Activated CD4-positive, alpha-beta T cell treated with anti-CD3 and anti-CD28 coated beads for 36 hours (primary cell): ENCODE results near the gene ZNF766. TPM values are rescaled to one million over a fixed set of nuclear protein-coding genes. Genes with fewer than 3 reads are reported as not detected.
"Not testable (repeated sequence)": the region's sequence is repeated elsewhere in the genome, so short reads cannot be mapped to it uniquely, and the experiment has no call there.

Experiments
- ATAC-seq: fragments of 200-7000 bp; cut with Tn5 transposase; one replicate; pipeline ENCODE4 v1.10.0; 2021; ENCODE audit warnings: mild to moderate bottlenecking, moderate library complexity
- CTCF ChIA-PET: fragments of 350-600 bp; sonication (Branson Sonifier 250); formaldehyde crosslinking; loops from one replicate; lab custom pipeline; 2021; ENCODE audit warnings: antibody characterized with exemption; lab: Charles Lee
- POLR2A ChIA-PET: fragments of 350-600 bp; sonication (Branson Sonifier 250); formaldehyde crosslinking; loops from one replicate; lab custom pipeline; 2021; ENCODE audit warnings: antibody characterized with exemption, inconsistent platforms; lab: Charles Lee
- DNase-seq: peaks from one replicate; pipeline ENCODE4 v3.0.0-alpha.2; 2020
- H3K27ac Mint-ChIP-seq: one replicate; pipeline ENCODE4 v1.8.0; 2021; ENCODE audit warnings: mixed read lengths
- H3K27me3 Mint-ChIP-seq: one replicate; pipeline ENCODE4 v1.8.0; 2021; ENCODE audit warnings: mixed read lengths
- H3K36me3 Mint-ChIP-seq: one replicate; pipeline ENCODE4 v1.8.0; 2021; ENCODE audit warnings: low read depth, mixed read lengths
- H3K4me1 Mint-ChIP-seq: one replicate; pipeline ENCODE4 v1.8.0; 2021; ENCODE audit warnings: mixed read lengths
- H3K4me3 Mint-ChIP-seq: one replicate; pipeline ENCODE4 v1.8.0; 2021; ENCODE audit warnings: mild to moderate bottlenecking, moderate library complexity, mixed read lengths
- H3K9me3 Mint-ChIP-seq: one replicate; pipeline ENCODE4 v1.8.0; 2021; ENCODE audit warnings: low read depth, mixed read lengths
- intact Hi-C, 2 experiments: fragments of 100-400 bp; cut with DNase I in 1 of 2; cut with micrococcal nuclease in 1 of 2; formaldehyde crosslinking; loops; one replicate each; pipeline versions ENCODE4 v1.14.2 to v1.15.1; 2022 to 2024; cut with DNase I, micrococcal nuclease
- total RNA-seq, 2 experiments: library from RNA; stranded (reverse); gene quantifications; one replicate each; pipeline ENCODE4 v1.2.3, GENCODE V29; 2021

ZNF766 gene
- total RNA-seq, 2 experiments from 2014 or later = 28.6 to 34.2 TPM

DNA sequence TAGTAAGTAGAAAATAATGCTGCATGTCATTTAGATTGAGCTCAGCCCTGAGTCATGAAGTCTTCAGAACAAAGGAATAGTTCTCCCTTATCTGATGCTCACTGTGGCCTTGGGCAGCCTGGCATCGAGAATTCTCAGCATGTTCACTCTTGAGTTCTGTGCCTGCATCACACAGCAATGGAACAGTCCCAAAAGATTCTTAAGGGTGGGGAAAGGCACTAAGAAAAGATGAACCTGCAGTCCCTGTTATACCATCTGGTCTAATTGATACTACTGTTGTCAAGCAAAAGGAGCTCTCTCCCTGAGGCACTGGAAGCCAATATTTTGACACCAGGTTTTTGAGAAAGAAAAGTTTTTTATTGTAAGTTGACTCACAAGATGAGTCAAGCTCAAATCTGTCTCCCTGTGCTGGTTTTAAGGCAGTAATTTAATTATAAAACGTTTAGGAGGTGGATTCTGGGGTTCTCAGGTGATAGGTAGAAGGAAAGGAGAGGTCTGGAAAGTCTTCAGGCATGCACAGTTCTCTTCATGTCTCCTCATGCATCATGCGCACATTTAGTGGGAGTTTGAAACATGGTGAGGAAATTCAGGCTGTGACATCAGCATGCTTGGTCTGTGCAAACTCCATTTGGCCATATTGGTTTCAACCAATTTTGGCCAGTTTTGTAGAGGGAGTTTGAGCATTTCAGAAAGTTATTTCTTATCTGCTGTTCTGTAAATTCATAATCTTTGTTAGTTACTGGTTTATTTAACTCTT is 38.1 kb upstream of the ZNF766 start:
- H3K27ac Mint-ChIP-seq = peak overlapping the region; percentile 26
- intact Hi-C loops = loop anchor here in 1 of 2 experiments (10.0 kb wide), 1 partner anchor 457 kb away; no protein-coding TSS in a partner anchor
- no peaks in the 10 kb centered on the region for H3K27me3 Mint-ChIP-seq
- DNase-seq (no peak), ATAC-seq (no peak)
- H3K9me3 Mint-ChIP-seq = no peaks in the 10 kb centered on the region
- ChIA-PET CTCF (interaction anchor here (0.6 kb wide), 1 partner anchor 148 kb away, joined by 3 read pairs; no protein-coding TSS in a partner anchor), POLR2A (interaction anchor here (0.6 kb wide), 1 partner anchor 18 kb away, joined by 3 read pairs; no protein-coding TSS in a partner anchor)
- peaks cover 20% of the 10 kb centered on the region for H3K4me1 Mint-ChIP-seq
- no peak overlapping the region for H3K4me3 Mint-ChIP-seq
- peaks cover 26% of the 10 kb centered on the region for H3K36me3 Mint-ChIP-seq

GRCh38 chr19:52234406-52234805 is 35.0 kb upstream of the ZNF766 start:
- Mint-ChIP-seq H3K4me1 (peaks cover 9% of the 10 kb centered on the region), H3K27me3 (no peaks in the 10 kb centered on the region), H3K4me3 (no peak overlapping the region), H3K27ac (no peak overlapping the region), H3K9me3 (no peaks in the 10 kb centered on the region), H3K36me3 (peaks cover 3% of the 10 kb centered on the region)
- ATAC-seq = no peak
- no peak for DNase-seq
- intact Hi-C loops = loop anchor here in 1 of 2 experiments (10.0 kb wide), 1 partner anchor 460 kb away; no protein-coding TSS in a partner anchor
- CTCF ChIA-PET = interaction anchor here (1.4 kb wide), 1 partner anchor 15 kb away, joined by 3 read pairs; no protein-coding TSS in a partner anchor
- POLR2A ChIA-PET = no interaction called here

GRCh38 chr19:52237197-52237596 is 32.2 kb upstream of the ZNF766 start:
- no peak for DNase-seq
- no peaks in the 10 kb centered on the region for H3K4me1 Mint-ChIP-seq
- H3K9me3 Mint-ChIP-seq = no peaks in the 10 kb centered on the region
- H3K27me3 Mint-ChIP-seq = no peaks in the 10 kb centered on the region
- CTCF ChIA-PET = interaction anchor here (0.6 to 1.6 kb wide), 13 partner anchors 9 to 490 kb away, joined by 3 to 13 read pairs (median 4); partner anchors contain the start of gene ZNF616
- POLR2A ChIA-PET = no interaction called here
- H3K27ac Mint-ChIP-seq = no peak overlapping the region
- no peak for ATAC-seq
- no peak overlapping the region for H3K4me3 Mint-ChIP-seq
- intact Hi-C loops = loop anchor here (1.0 to 10.0 kb wide), 4 partner anchors 66 to 462 kb away; partner anchors contain the start of genes ZNF616 (in 2 of the 2), ZNF836 (in 1 of the 2) and ZNF841 (in 1 of the 2)
- H3K36me3 Mint-ChIP-seq = no peaks in the 10 kb centered on the region

- ChIA-PET CTCF (interaction anchor here (0.6 to 1.5 kb wide), 11 partner anchors 9 to 162 kb away, joined by 3 to 13 read pairs (median 5); partner anchors contain the start of gene ZNF616), POLR2A (no interaction called here)
- Mint-ChIP-seq H3K9me3 (no peaks in the 10 kb centered on the region), H3K27ac (no peak overlapping the region), H3K4me1 (no peaks in the 10 kb centered on the region), H3K27me3 (no peaks in the 10 kb centered on the region), H3K36me3 (no peaks in the 10 kb centered on the region), H3K4me3 (no peak overlapping the region)
- ATAC-seq (peak; percentile 65), DNase-seq (peak; percentile 73)
- intact Hi-C loops = loop anchor here (1.0 to 10.0 kb wide), 4 partner anchors 67 to 463 kb away; partner anchors contain the start of genes ZNF616 (in 2 of the 2), ZNF836 (in 1 of the 2) and ZNF841 (in 1 of the 2)
Observed at GRCh38 chr19:52237771-52238400, 31.5 kb upstream of the ZNF766 start.

DNA sequence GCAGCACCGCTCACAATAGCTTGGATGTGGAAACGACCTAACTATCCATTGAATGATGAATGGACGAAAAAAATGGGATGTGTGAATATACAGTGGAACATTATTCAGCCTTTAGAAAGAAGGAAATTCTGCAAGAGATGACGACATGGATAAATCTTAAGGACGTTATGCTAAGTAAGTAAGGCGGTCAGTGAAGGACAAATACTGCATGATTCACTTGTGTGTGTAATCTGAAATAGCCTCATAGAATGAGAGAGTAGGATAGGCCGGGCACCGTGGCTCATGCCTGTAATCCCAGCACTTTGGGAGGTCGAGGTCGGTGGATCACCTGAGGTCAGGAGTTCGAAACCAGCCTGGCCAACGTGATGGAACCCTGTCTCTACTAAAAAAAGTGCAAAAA is 25.4 kb upstream of the ZNF766 start:
- H3K27me3 Mint-ChIP-seq = no peaks in the 10 kb centered on the region
- no peaks in the 10 kb centered on the region for H3K9me3 Mint-ChIP-seq
- DNase-seq = no peak
- H3K27ac Mint-ChIP-seq = no peak overlapping the region
- no peaks in the 10 kb centered on the region for H3K36me3 Mint-ChIP-seq
- no peak for ATAC-seq
- ChIA-PET POLR2A (no interaction called here), CTCF (no interaction called here)
- H3K4me1 Mint-ChIP-seq = no peaks in the 10 kb centered on the region
- no peak overlapping the region for H3K4me3 Mint-ChIP-seq
- intact Hi-C loops = no loop called here

GRCh38 chr19:52248241-52248640 is 21.1 kb upstream of the ZNF766 start:
- H3K4me3 Mint-ChIP-seq = no peak overlapping the region
- no peaks in the 10 kb centered on the region for H3K36me3 Mint-ChIP-seq
- peak; percentile 93 for ATAC-seq
- no peaks in the 10 kb centered on the region for H3K4me1 Mint-ChIP-seq
- ChIA-PET CTCF (interaction anchor here (0.5 to 3.1 kb wide), 4 partner anchors 11 to 1746 kb away, joined by 3 to 13 read pairs (median 3); no protein-coding TSS in a partner anchor), POLR2A (interaction anchor here (0.6 kb wide), 1 partner anchor 483 kb away, joined by 14 read pairs; no protein-coding TSS in a partner anchor)
- H3K9me3 Mint-ChIP-seq = no peaks in the 10 kb centered on the region
- H3K27ac Mint-ChIP-seq = no peak overlapping the region
- intact Hi-C loops = loop anchor here (1.0 to 5.0 kb wide), 6 partner anchors 94 to 1499 kb away; partner anchors contain the start of gene ZNF888 (in 1 of the 2)
- peak; percentile 82 for DNase-seq
- no peaks in the 10 kb centered on the region for H3K27me3 Mint-ChIP-seq

DNA sequence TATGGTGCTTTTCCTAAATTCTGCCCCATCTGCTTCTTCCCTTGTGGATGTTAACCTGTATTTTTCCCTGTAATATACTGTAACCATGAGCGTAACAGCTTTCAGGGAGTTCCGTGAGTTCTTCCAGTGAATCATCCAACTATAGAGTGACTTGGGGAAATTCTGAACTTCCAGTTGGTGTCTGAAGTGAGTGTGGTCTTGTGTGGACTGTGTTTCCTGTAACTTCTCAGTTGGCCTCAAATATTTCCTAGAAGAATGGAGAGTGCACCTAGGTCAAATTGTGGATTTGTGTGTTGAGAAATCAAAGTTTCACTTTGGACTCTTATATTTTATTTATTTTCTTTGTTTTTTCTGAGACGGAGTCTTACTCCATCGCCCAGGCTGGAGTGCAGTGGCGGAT is 11.0 kb upstream of the ZNF766 start:
- intact Hi-C loops = no loop called here
- no peak overlapping the region for H3K27ac Mint-ChIP-seq

GRCh38 chr19:52265556-52265955 is 3.8 kb upstream of the ZNF766 start:
- H3K36me3 Mint-ChIP-seq, ATAC-seq, H3K27me3 Mint-ChIP-seq, CTCF ChIA-PET, H3K4me3 Mint-ChIP-seq, H3K9me3 Mint-ChIP-seq, POLR2A ChIA-PET, H3K4me1 Mint-ChIP-seq, H3K27ac Mint-ChIP-seq: not testable (repeated sequence)
- intact Hi-C loops = loop anchor here in 1 of 2 experiments (5.0 kb wide), 1 partner anchor 258 kb away; the partner anchor contains the start of gene ZNF615
- DNase-seq = peak; percentile 59

More for the DNA sequence above, 11.0 kb upstream of the ZNF766 start:
- peaks cover 2% of the 10 kb centered on the region for H3K27me3 Mint-ChIP-seq
- no peak overlapping the region for H3K4me3 Mint-ChIP-seq
- ATAC-seq = no peak
- no peaks in the 10 kb centered on the region for H3K36me3 Mint-ChIP-seq
- ChIA-PET POLR2A (no interaction called here), CTCF (no interaction called here)
- no peaks in the 10 kb centered on the region for H3K4me1 Mint-ChIP-seq
- no peaks in the 10 kb centered on the region for H3K9me3 Mint-ChIP-seq
- no peak for DNase-seq

DNA sequence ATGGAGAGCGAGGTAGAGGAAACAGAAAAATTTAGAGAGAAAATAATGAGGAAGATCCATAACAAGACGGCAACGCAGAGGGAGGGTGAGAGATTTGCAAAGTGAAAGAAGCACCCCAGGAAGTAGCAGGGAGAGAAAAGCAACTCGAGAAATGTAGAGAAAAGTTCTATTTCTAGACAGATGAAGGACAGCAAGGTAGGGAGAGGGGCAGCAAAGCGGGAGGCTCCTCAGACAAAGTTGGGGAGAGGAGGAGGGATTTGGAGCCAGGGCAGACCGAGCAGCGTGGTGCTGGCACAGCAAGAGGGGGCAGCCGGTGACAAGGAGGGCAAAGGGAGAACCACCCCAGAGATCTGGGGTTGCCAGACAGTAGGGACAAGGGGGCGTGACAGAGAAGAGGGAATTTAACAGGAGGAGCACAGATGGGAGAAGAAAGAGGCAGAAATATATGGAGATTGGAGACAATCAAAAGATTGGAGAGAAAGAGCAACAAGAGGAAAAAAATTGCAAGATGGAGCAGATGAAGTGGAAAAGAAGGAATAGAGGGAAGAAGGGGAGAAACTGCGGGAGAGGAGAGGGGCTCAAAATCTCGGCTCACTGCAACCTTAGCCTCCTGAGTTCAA is 989 bp downstream of the ZNF766 start:
- peaks cover 46% of the 10 kb centered on the region for H3K36me3 Mint-ChIP-seq
- H3K27ac Mint-ChIP-seq = peak overlapping the region; percentile 96
- CTCF ChIA-PET = interaction anchor here (0.6 kb wide), 1 partner anchor 130 kb away, joined by 4 read pairs; no protein-coding TSS in a partner anchor
- no peak for ATAC-seq
- H3K4me3 Mint-ChIP-seq = peak overlapping the region; percentile 96
- H3K9me3 Mint-ChIP-seq = peaks cover 26% of the 10 kb centered on the region
- no peaks in the 10 kb centered on the region for H3K27me3 Mint-ChIP-seq
- DNase-seq = peak; percentile 24
- POLR2A ChIA-PET = no interaction called here
- intact Hi-C loops = no loop called here
- H3K4me1 Mint-ChIP-seq = peaks cover 35% of the 10 kb centered on the region

DNA sequence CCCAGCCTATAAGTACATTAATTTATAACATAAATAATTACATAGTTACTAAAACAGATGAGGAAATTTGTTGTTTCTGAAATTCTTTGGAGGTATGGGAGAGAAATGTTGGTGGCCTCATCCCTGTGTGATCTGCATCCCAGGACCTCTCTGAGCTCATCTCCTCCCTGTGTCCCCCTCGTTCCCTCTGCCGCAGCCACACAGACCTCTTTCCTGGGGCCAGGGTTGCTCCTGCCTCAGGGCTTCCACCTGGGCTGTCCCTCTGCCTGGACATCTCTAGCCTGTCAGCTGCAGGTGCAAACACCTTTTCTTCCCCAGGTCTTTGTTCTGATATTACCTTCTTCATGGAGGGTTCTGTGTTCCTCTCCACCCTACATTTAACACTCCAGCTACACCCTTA is 3.9 kb downstream of the ZNF766 start:
- no peaks in the 10 kb centered on the region for H3K27me3 Mint-ChIP-seq
- peaks cover 32% of the 10 kb centered on the region for H3K9me3 Mint-ChIP-seq
- POLR2A ChIA-PET = no interaction called here
- no peak for ATAC-seq
- H3K36me3 Mint-ChIP-seq = peaks cover 73% of the 10 kb centered on the region
- no peak for DNase-seq
- H3K4me1 Mint-ChIP-seq = peaks cover 42% of the 10 kb centered on the region
- no peak overlapping the region for H3K4me3 Mint-ChIP-seq
- intact Hi-C loops = no loop called here
- H3K27ac Mint-ChIP-seq = no peak overlapping the region
- CTCF ChIA-PET = no interaction called here

DNA sequence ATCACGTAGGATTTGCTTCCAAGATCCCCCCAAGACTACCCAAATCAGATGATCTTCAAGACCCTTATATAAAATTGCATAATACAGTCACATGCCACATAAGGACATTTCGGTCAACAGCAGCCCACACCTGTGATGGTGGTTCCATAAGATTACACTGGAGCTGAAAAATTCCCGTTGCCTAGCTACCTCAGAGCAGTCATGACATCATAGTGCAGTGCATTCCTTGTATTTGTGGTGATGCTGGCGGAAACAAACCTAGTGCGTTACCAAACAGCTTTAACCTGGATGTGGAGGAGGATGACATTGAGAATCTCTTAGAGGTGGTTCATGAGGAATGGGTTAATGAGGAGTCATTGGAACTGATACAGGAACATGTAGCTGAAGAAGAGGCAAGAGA is 4.8 kb downstream of the ZNF766 start:
- H3K27ac Mint-ChIP-seq = no peak overlapping the region
- ChIA-PET POLR2A (no interaction called here), CTCF (no interaction called here)
- H3K4me3 Mint-ChIP-seq = no peak overlapping the region
- ATAC-seq (no peak), DNase-seq (no peak)
- peaks cover 82% of the 10 kb centered on the region for H3K36me3 Mint-ChIP-seq
- peaks cover 48% of the 10 kb centered on the region for H3K4me1 Mint-ChIP-seq
- intact Hi-C loops = no loop called here
- H3K9me3 Mint-ChIP-seq = peaks cover 38% of the 10 kb centered on the region
- no peaks in the 10 kb centered on the region for H3K27me3 Mint-ChIP-seq
